Mesodermal cell (in vitro differentiated cells): Measurements from ENCODE around the gene COPG1.

Experiments
- H3K27ac ChIP-seq: 2 replicates; pipeline ENCODE4 v1.7.0; 2013; ENCODE audit warnings: mild to moderate bottlenecking, low read depth, low read length, moderate library complexity; ENCODE audit not compliant: severe bottlenecking
- H3K36me3 ChIP-seq: 2 replicates; pipeline ENCODE4 v1.7.1; 2013; ENCODE audit warnings: mild to moderate bottlenecking, low read length, moderate library complexity; ENCODE audit not compliant: control insufficient read depth, insufficient read depth
- H3K4me1 ChIP-seq: one replicate; pipeline ENCODE4 v1.7.1; 2013; ENCODE audit warnings: mild to moderate bottlenecking, low read length; ENCODE audit not compliant: insufficient read depth, control insufficient read depth, poor library complexity, severe bottlenecking
- H3K4me3 ChIP-seq: 2 replicates; pipeline ENCODE4 v1.7.0; 2013; ENCODE audit warnings: low read length, control low read depth, mild to moderate bottlenecking; ENCODE audit not compliant: insufficient read depth, poor library complexity, severe bottlenecking; ENCODE audit errors: extremely low read depth
- H3K9me3 ChIP-seq: 2 replicates; pipeline ENCODE4 v1.7.1; 2013; ENCODE audit warnings: mild to moderate bottlenecking, low read length, moderate library complexity; ENCODE audit not compliant: control insufficient read depth
- WGBS, 2 experiments: methylation state at CpG; one replicate each; pipeline ENCODE4 v1.1.5; 2013; ENCODE audit warnings: missing lambda C conversion rate in 2 of 2; ENCODE audit not compliant: insufficient coverage in 2 of 2; 5-methylcytosine and 5-hydroxymethylcytosine counted together

The COPG1 gene

DNA sequence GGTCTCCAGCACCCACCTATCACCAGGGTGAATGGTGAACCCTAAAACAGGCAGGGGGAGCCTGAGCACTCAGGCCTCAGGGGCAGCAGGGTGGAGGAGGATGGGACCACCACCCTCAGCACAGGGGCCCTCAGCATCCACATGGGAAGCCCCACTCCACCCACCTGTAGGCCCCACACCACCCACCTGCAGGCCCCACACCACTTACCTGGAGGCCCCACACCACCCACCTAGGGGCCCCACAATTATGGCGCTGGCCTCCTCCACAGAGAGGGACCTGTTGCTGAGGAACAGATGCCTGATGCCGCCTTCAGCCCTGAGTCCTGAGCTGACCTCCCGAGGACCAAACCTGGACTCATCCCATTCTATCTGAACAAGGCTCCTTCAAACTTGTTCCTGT lies 76.0 kb downstream of the COPG1 start:
- H3K9me3 ChIP-seq, result no peaks in the 10 kb centered on the region
- H3K4me1 ChIP-seq, result peaks cover 3% of the 10 kb centered on the region
- no peak overlapping the region for H3K27ac ChIP-seq
- peaks cover 30% of the 10 kb centered on the region for H3K36me3 ChIP-seq
- WGBS, 2 experiments, result 86 to 95% methylated on average over 3 of the region's 3 CpGs
- H3K4me3 ChIP-seq, result no peak overlapping the region

- WGBS, 2 experiments, result 91 to 98% methylated on average over 4 to 11 of the region's 12 CpGs
Measured at GRCh38 chr3:129326138-129326537, 76.7 kb downstream of the COPG1 start.

DNA sequence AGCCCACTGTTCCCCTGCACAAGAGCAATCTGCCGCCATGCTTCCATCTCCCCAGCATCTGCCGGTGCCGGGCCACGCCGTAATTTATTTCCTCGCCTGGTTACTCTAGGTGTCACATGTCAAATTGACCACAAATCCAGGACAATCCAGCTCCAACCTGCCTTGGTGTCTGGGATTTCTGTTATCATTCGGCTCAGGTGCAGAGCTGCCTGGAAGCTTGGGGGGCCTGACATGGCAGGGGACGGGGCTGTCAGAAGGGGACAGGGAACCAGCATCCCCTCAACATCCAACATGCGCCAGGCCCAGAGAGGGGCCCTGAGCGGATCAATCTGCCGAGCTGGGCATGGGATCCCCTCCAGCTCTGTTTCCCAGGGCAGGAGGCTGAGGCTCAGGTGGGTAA lies 77.2 kb downstream of the COPG1 start:
- Histone ChIP-seq H3K4me1 (peaks cover 3% of the 10 kb centered on the region), H3K36me3 (peaks cover 19% of the 10 kb centered on the region), H3K9me3 (no peaks in the 10 kb centered on the region), H3K27ac (no peak overlapping the region), H3K4me3 (no peak overlapping the region)
- WGBS, 2 experiments, result 92 to 96% methylated on average over 10 to 11 of the region's 11 CpGs

More at GRCh38 chr3:129326138-129326537, 76.7 kb downstream of the COPG1 start:
- no peaks in the 10 kb centered on the region for H3K9me3 ChIP-seq
- H3K36me3 ChIP-seq, result peaks cover 22% of the 10 kb centered on the region
- H3K27ac ChIP-seq, result no peak overlapping the region
- no peak overlapping the region for H3K4me3 ChIP-seq
- peaks cover 3% of the 10 kb centered on the region for H3K4me1 ChIP-seq
